ENCODE data around the gene SKI.

DNA sequence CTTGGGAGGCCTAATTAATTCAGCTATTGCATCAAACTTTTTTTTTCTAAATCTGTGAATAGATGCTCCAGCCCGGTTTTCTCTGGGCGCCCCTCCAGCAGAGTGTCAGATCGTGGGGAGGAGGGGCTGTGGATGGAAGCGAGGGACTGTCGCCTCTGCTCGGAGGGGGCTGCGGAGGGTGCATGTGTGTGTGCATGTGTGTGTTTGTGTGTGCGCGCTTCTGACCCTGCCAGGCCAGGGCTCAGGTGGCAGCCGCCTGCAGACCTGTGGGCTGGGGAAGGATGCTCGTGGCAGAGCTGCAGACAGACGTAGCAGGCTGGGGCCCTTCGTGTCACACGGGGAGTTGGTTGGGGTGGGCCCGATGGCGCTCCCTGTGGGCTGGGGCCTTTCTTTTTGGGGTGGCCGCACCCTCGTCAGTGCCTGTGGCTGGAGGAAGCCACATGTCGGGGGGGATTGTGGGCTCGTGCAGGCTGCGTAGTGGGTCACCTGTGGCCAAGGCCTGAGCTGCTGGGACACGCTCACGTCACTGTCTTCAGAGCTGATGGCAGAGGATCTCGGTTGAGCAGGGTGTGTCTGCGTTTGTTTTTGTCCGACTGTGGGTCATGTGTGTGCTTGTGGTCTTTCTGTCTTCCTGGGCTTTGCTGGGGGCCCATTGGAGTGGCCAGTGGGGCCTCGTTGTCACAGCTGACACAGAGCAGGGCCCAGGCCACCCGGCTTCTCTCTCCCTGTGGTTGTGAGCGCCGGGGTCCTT lies 2.8 kb downstream of the SKI start:
- TF ChIP-seq POLR2AphosphoS5 (IDR thresholded peaks at IDR 0.05; ENCODE audit: low read depth) (no peak), JUNB (IDR thresholded peaks at IDR 0.05; ENCODE audit: unreplicated experiment) (no peak), CREB1 (CRISPR knock-in tag; IDR thresholded peaks at IDR 0.05; ENCODE audit: low read depth) (no peak), EZH2 (IDR thresholded peaks at IDR 0.05; ENCODE audit: low read depth, unreplicated experiment) (no peak)
- TF ChIP-seq, protein P1, sequence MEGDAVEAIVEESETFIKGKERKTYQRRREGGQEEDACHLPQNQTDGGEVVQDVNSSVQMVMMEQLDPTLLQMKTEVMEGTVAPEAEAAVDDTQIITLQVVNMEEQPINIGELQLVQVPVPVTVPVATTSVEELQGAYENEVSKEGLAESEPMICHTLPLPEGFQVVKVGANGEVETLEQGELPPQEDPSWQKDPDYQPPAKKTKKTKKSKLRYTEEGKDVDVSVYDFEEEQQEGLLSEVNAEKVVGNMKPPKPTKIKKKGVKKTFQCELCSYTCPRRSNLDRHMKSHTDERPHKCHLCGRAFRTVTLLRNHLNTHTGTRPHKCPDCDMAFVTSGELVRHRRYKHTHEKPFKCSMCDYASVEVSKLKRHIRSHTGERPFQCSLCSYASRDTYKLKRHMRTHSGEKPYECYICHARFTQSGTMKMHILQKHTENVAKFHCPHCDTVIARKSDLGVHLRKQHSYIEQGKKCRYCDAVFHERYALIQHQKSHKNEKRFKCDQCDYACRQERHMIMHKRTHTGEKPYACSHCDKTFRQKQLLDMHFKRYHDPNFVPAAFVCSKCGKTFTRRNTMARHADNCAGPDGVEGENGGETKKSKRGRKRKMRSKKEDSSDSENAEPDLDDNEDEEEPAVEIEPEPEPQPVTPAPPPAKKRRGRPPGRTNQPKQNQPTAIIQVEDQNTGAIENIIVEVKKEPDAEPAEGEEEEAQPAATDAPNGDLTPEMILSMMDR (conservative IDR thresholded peaks at IDR 0.05; ENCODE audit: low read depth in 2 of 2), result no peak

Data from GM23338 (cell line).